ENCODE results near the gene ZNF683.

ZNF683 gene

DNA sequence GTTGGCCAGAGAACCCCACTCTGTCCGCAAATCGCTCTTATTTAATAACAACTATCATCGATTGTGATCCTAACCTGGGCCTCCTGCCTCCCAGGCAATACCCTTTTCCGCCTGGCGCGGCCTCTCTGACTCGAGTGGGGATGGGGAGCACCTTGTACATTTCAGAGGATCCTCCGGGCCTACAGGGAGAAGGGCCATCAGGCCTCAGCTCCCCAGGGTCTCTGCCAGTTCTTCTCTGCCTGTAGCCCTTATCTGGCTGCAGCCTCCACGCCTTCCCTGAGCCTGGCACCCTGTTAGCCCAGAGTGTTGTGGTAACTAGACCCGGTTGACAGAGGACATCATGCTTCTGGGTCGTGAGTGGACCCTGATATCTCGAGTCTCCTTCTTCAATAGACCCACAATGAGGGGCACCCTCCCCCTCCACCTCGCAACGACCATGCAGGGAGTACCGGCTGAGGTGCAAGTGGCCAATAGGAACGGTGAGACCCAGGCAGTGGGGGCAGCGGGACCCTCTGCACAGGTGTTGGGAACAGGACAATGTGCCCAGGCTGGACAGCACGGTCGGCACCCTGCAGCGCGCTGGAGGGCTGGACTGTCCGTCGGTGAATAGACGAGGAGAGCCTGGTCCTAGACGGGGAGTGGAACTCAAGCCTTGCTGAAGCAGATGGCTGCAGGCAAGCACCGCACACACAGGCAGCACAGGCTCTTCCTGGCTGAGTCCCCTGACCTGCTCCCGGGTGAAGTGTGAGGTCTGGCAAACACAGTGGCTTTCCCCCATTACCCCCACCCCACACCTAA is 11.5 kb downstream of the ZNF683 start:
- Mint-ChIP-seq H3K36me3 (no peaks in the 10 kb centered on the region), H3K9me3 (no peaks in the 10 kb centered on the region), H3K4me3 (peak overlapping the region; percentile 8), H3K4me1 (peaks cover 59% of the 10 kb centered on the region), H3K27me3 (peaks cover 68% of the 10 kb centered on the region), H3K27ac (peak overlapping the region; percentile 43)
- DNase-seq, result no peak
- CTCF ChIA-PET, result interaction anchor here (1.0 to 7.9 kb wide), 8 partner anchors 17 to 126 kb away, joined by 3 to 59 read pairs (median 5); partner anchors contain the start of genes CD52 and CEP85

DNA sequence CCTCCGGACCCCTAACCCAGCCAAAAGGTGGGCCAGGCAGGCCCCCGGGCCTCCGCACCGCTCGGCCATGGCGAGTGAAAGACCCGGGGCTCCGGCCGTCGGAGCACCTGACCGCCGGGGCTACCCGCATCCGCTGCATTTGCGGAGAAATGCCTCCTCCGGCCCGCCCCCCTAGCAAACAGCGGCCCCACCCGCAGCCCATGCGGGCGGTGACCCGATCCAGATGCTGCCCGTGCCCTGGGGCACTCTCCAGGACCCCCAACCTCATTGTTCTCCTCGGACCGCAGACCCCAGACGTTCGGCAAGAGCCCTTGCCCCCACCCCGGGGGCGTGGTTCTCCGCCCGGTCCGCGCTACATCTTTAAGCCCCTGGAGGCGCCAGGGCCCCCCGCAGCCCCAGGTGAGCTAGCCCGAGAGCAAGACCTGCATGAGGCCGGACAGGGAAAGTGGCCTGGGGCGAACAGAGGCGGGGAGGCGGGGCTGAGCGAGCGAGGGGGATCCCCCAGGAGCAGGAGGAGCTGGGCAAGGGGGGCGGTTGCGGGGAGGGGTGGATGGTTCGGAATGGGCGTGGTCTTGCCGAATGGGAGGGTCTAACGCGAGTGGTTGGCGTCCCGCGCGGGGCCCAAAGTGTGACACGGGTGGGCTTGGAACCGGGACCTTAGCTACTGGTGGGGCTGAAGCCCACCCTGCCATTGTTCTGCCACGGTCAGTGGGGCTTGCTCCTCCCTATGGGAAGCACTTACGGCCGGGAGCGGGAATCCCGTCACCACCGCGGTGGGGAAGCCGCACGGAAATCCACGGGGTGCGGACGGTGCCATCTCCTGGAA is 12.4 kb downstream of the ZNF683 start:
- Mint-ChIP-seq H3K27ac (no peak overlapping the region), H3K4me1 (peaks cover 63% of the 10 kb centered on the region), H3K9me3 (no peaks in the 10 kb centered on the region)

DNA sequence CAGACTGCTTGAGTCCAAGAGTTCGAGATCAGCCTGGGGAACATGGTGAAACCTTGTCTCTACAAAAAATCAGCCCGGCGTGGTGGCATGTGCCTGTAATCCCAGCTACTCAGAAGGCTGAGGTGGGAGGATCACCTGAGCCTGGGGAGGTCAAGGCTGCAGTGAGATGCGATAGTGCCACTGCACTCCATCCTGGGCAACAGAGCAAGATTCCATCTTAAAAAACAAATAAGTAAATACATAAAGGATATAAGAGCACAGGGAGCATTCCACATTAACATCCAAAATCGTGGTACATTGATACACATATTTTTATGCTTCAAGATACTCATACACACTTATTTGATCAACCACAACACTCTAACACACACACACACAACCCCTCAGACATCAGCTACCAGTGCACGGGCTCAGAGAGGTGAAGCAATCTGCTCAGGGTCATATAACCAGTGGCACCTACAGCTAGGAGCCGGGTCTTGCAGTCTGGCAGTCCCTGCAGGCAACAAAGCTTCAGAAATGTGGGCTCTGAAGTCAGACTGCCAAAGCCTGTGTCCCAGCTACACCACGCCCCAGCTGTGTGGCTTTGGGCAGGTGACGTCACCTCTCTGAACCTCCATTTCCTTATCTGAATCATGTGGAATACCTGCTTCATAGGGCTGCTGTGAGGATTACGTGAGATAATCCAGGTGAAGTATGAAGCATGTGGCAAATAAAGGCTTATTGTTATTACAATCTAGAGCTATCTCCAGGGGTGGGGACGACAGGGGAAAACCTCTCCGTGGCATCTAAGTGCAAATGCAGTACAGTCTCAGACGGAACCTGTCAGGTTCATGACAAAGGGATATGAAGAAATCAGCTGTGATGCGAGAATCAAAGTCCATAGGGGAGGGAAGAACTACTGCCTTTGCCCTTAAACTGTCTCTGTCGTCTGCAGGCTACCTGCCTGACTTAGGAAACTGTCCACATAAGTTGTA is 13.9 kb downstream of the ZNF683 start:
- Mint-ChIP-seq H3K9me3 (no peaks in the 10 kb centered on the region), H3K4me3 (no peak overlapping the region), H3K36me3 (no peaks in the 10 kb centered on the region), H3K4me1 (peaks cover 51% of the 10 kb centered on the region), H3K27me3 (peaks cover 65% of the 10 kb centered on the region), H3K27ac (peak overlapping the region; percentile 60)
- CTCF ChIA-PET, result interaction anchor here (0.6 to 7.9 kb wide), 11 partner anchors 11 to 462 kb away, joined by 3 to 59 read pairs (median 4); partner anchors contain the start of genes CD52 and DHDDS
- DNase-seq, result peak; percentile 88

More for the DNA sequence above, 12.4 kb downstream of the ZNF683 start:
- peaks cover 72% of the 10 kb centered on the region for H3K27me3 Mint-ChIP-seq
- no peaks in the 10 kb centered on the region for H3K36me3 Mint-ChIP-seq
- CTCF ChIA-PET, result interaction anchor here (0.6 to 7.9 kb wide), 4 partner anchors 40 to 85 kb away, joined by 3 to 59 read pairs (median 3); partner anchors contain the start of gene CD52
- DNase-seq, result peak; percentile 71
- peak overlapping the region; percentile 8 for H3K4me3 Mint-ChIP-seq

DNA sequence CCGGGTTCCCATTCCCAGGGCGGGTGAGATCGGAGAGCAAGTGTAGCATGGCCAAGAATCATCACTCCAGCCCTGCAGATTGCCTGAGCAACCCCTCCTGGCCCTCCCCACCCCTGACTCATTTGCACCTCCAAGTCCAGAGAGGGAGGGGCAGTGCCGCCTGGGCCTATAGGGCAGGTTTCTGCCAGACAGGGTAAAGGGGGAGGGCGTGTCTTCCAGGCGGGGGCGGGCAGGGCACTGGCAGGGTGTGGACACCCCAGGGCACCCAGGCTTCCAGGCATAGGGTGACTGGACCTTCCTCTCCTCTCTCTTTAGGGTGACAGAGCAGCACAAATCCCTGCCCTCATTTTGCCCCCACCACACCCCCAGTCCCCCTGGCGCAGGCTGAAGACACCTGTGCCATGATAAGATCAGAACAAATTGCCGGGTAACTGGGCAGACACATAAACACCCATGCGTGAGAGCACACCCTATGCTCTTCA is 15.4 kb downstream of the ZNF683 start:
- H3K36me3 Mint-ChIP-seq, result no peaks in the 10 kb centered on the region
- DNase-seq, result no peak
- H3K4me1 Mint-ChIP-seq, result peaks cover 40% of the 10 kb centered on the region
- CTCF ChIA-PET, result interaction anchor here (1.3 to 2.1 kb wide), 3 partner anchors 10 to 72 kb away, joined by 3 to 13 read pairs (median 6); no protein-coding TSS in a partner anchor
- peaks cover 66% of the 10 kb centered on the region for H3K27me3 Mint-ChIP-seq
- H3K9me3 Mint-ChIP-seq, result no peaks in the 10 kb centered on the region
- H3K4me3 Mint-ChIP-seq, result no peak overlapping the region
- no peak overlapping the region for H3K27ac Mint-ChIP-seq

DNA sequence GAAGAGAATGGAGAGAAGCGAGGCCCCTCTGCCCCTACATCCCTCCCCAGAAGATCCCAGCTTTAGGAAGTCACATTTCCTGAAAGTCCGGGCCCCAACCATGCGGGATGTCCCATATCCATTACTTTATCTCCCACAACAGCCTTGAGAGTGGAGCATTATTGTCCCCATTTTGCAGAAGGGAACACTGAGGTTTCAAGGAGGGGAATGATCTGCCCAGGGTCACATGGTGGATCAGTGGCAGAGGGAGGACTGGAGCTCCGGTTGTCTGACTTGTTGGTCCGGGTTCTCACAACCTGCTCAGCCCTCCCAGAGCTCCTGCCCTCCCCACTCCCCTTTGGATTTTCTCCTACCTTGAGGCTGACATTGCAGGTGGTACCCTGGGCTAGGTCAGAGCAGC is 16.4 kb downstream of the ZNF683 start:
- CTCF ChIA-PET, result interaction anchor here (0.7 to 1.6 kb wide), 3 partner anchors 37 to 186 kb away, joined by 3 to 4 read pairs (median 3); partner anchors contain the start of gene ZNF593
- Mint-ChIP-seq H3K27ac (no peak overlapping the region), H3K27me3 (peaks cover 59% of the 10 kb centered on the region), H3K4me1 (peaks cover 40% of the 10 kb centered on the region), H3K9me3 (no peaks in the 10 kb centered on the region), H3K4me3 (no peak overlapping the region), H3K36me3 (no peaks in the 10 kb centered on the region)
- no peak for DNase-seq

DNA sequence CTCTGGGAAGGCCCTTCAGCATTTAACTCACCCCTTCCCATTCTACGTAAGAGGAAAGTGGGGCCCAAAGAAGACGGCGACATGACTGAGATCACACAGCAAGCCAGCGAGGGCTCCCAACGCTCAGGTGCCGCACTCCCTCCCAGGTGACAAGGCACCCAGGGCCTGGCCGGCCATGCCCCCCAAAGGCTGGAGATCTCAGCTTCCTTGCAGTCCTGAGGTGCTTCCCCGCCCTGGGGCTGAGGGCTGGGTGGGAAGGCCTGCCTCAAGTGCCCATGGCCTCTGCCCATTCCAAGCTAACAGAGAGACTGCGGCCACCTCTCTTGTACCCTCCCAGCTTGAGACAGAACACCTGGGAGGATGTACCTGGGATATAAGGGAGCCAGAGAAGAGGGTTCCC is 17.6 kb downstream of the ZNF683 start:
- Mint-ChIP-seq H3K4me3 (no peak overlapping the region), H3K9me3 (no peaks in the 10 kb centered on the region)

DNA sequence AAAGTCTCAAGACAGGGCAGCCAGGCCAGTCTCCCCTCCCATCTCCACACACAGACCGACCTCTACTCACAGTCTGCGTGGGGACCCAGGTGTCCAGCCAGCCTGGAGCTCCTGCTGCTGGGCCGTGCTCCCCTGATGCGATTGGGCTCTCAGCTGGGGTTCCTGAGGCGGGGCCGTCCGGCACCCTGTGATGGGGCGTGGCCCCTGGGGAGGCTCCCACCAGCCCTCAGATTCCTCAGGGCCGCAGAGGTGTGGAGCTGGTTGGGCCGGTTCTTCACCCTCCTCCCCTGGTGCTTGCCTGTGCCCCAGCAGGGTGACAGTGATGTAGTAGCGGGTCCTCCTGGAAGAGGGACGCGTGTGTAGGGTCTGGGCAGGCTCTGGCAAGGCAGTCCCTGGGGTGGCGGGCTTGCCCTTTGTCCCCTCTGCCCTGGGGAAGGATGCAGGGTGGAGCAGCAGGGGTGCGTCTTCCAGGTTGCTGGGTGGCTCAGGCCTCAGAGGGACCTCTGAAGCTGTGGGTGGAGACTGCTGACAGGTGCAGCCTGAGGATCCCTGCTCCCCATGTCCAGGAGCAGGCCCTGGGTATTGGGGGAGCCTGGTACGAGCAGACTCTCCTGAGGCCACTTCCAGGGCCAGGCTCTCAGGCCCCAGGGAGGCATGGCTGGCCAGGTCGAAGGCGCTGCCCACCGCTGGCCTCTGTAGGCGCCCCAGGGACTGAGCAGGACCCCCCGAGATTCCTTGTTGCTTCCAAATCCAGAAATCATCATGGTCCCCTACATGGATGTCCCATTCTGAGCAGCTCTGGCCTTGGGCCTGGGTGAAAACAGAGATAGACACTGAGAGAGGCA is 18.4 kb downstream of the ZNF683 start, which contains the start of gene CRYBG2:
TSS of gene CRYBG2 (minus strand) at position 155 of the 845 bp plus-strand sequence. CDS start 7,473 bp downstream, outside the sequence.
- Mint-ChIP-seq H3K9me3 (no peaks in the 10 kb centered on the region), H3K4me1 (peaks cover 22% of the 10 kb centered on the region), H3K4me3 (no peak within 1 kb of the TSS), H3K27me3 (peaks cover 45% of the 10 kb centered on the region), H3K36me3 (no peaks in the 10 kb centered on the region), H3K27ac (no peak within 1 kb of the TSS)
- no peak for DNase-seq
- CTCF ChIA-PET, result interaction anchor here (0.9 to 1.6 kb wide), 3 partner anchors 63 to 79 kb away, joined by 3 read pairs; no protein-coding TSS in a partner anchor

More for the DNA sequence above, 17.6 kb downstream of the ZNF683 start:
- CTCF ChIA-PET, result interaction anchor here (0.9 to 1.6 kb wide), 4 partner anchors 62 to 185 kb away, joined by 3 to 4 read pairs (median 3); partner anchors contain the start of gene ZNF593
- Mint-ChIP-seq H3K27me3 (peaks cover 50% of the 10 kb centered on the region), H3K27ac (no peak overlapping the region), H3K36me3 (no peaks in the 10 kb centered on the region), H3K4me1 (peaks cover 29% of the 10 kb centered on the region)
- DNase-seq, result no peak

DNA sequence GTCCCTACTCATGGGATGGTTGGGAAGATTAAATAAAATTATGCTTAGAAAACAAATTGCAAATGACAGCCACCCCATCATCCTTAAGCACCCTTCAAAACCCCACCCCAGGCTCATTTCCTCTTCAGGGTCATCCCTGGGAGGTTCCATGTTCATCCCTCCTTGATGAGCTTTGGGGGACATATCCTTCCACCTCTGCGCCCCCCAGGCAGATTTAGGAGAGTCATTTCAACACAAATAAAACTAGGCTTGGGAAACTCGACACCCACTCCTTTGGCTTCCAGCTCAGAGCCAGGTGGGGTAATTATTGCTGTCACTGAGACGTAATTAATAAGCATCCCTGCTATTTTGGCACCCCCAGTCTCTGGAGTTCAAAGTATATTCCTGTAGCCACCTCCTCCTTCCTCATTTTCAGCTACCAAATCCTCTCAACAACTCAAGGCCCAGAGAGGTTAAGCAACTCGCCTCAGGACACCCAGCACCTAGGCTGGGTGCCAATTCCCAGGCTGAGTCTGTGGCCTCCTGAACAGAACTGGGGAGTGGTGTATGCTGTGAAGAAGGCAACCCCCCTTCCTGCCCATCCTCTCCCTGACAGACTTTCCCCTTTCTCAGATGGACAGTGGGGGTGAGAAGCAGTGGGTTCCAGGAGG is 19.2 kb downstream of the ZNF683 start:
- no peak for DNase-seq
- Mint-ChIP-seq H3K4me1 (peaks cover 13% of the 10 kb centered on the region), H3K4me3 (no peak overlapping the region), H3K9me3 (no peaks in the 10 kb centered on the region), H3K36me3 (no peaks in the 10 kb centered on the region), H3K27ac (no peak overlapping the region), H3K27me3 (peaks cover 42% of the 10 kb centered on the region)
- CTCF ChIA-PET, result no interaction called here

DNA sequence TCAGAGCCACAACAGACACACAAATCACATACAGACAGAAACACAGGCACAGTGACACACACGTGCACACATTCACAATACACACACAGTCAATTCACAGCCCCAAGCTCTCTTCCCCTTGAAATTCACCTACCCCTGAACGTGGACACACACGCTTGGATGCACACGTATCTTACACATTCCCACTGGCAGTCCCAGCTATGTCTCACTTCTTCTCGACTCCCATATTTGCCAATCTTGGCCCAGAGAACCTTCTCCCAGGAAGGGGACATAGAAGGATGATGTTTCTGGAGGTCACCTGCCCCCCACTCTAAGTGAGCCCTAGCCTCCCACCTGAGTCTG is 20.2 kb downstream of the ZNF683 start:
- peaks cover 7% of the 10 kb centered on the region for H3K4me1 Mint-ChIP-seq
- H3K36me3 Mint-ChIP-seq, result no peaks in the 10 kb centered on the region
- no peak overlapping the region for H3K4me3 Mint-ChIP-seq
- H3K27me3 Mint-ChIP-seq, result peaks cover 47% of the 10 kb centered on the region
- no peak for DNase-seq
- H3K9me3 Mint-ChIP-seq, result no peaks in the 10 kb centered on the region
- CTCF ChIA-PET, result interaction anchor here (0.6 kb wide), 1 partner anchor 12 kb away, joined by 3 read pairs; no protein-coding TSS in a partner anchor
- H3K27ac Mint-ChIP-seq, result no peak overlapping the region

DNA sequence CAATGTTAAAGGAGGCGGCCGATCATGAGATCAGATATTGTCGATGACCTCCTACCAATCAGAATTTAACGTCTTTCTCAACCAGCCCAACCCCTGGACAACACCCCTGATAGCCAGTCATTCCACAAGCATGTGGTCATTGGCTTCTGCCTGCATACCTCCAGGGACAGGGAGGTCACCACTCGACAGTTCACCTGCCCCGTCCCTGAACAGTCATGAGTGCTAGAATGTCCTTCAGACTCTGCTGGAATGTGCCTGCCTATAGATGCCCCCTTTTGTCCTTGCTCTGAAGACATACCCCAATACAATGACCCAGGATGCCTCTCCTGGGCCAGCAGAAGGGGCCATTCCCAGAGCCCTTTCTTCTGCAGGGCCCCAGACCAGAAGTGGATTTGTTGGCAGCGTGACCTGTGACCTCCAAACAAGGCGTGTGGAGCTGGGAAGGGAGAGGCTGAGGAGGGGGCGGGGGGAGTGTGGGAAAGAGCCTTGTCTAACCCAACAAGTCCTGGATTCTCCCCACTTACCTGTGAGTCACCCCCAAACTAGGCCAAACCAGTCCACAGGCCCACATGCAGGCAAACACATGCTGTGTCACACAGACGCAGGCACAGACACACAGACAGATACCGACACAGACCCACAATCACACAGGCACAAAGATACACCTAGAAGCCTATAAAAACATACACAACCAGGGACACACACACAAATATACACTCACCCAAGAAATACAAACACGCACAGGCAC is 20.8 kb downstream of the ZNF683 start:
- H3K9me3 Mint-ChIP-seq, result no peaks in the 10 kb centered on the region
- H3K27ac Mint-ChIP-seq, result no peak overlapping the region
- peaks cover 5% of the 10 kb centered on the region for H3K4me1 Mint-ChIP-seq
- no peak overlapping the region for H3K4me3 Mint-ChIP-seq
- CTCF ChIA-PET, result interaction anchor here (0.6 kb wide), 1 partner anchor 13 kb away, joined by 3 read pairs; no protein-coding TSS in a partner anchor
- H3K27me3 Mint-ChIP-seq, result peaks cover 49% of the 10 kb centered on the region
- H3K36me3 Mint-ChIP-seq, result no peaks in the 10 kb centered on the region
- no peak for DNase-seq

DNA sequence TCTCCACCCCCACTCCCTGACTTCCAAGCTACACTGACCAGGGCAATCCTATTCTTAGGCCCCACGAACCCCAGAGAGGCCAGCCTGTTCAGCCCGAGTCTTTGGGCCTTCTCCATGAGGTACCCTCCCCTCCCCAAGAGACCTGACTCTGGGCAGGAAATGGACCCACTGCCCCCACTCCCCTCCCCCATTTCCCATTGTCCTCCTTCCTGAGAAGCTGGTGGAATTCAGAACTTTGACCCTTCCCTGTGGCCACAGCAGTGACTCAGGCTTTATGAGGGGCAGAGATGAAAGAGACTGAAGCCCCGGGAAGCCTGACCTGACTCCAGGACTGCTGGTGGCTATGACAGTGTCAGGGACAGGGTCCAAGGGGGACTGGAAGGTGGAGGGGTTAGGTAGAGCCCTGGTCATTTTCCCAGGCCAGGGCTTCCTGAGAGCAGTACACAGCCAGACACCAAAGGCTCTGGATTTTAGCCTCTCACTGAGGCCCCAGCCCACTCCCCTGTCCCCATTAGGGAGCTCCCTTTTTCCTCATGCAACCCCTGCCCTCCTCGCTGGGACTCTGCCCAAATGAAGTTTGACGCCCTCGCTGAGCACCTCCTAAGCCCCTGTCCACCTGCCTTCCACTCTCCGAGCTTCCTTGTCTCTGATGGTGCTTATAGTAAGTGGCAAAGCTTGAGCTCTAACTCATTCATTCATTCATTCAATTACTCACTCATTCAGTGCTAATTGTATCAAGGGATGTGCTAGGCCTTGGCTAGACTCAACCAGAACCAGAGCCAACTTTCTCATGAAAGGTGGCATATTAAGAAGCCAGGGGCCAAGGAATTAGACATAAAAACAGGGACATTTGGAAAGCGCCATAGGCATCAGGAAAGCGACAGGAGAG is 21.6 kb downstream of the ZNF683 start:
- CTCF ChIA-PET, result interaction anchor here (0.7 to 1.1 kb wide), 2 partner anchors 14 to 22 kb away, joined by 3 read pairs; no protein-coding TSS in a partner anchor
- H3K36me3 Mint-ChIP-seq, result no peaks in the 10 kb centered on the region
- no peak overlapping the region for H3K27ac Mint-ChIP-seq
- no peak overlapping the region for H3K4me3 Mint-ChIP-seq
- H3K4me1 Mint-ChIP-seq, result peaks cover 4% of the 10 kb centered on the region
- no peaks in the 10 kb centered on the region for H3K9me3 Mint-ChIP-seq
- peaks cover 53% of the 10 kb centered on the region for H3K27me3 Mint-ChIP-seq
- DNase-seq, result no peak

Measured in activated naive CD4-positive, alpha-beta T cell treated with anti-CD3 and anti-CD28 coated beads, Interleukin-2, amount 10 ng/mL, durations not matched to agents 7 days and 5 days (primary cell).